HepG2 (cell line): Measurements from ENCODE around the gene ACSS1. TPM values are rescaled to one million over a fixed set of nuclear protein-coding genes. Genes with fewer than 3 reads are reported as not detected.

ENCODE experiments used
- CEBPG ChIP-seq: IDR thresholded peaks from 2 replicates; pipeline ENCODE4 v1.6.1; 2016
- HBP1 ChIP-seq: IDR thresholded peaks from 2 replicates; pipeline ENCODE4 v1.6.1; 2016; ENCODE audit warnings: low read depth, control low read depth
- KDM5A ChIP-seq: fragments of 200-600 bp; sonication (generic); IDR thresholded peaks from 2 replicates; pipeline ENCODE4 v1.7.0; 2018; ENCODE audit warnings: antibody characterized with exemption, mild to moderate bottlenecking, low read length, borderline replicate concordance
- MXI1 ChIP-seq: IDR thresholded peaks from 3 replicates; pipeline ENCODE4 v1.6.1; 2012; ENCODE audit warnings: low read depth, low read length, inconsistent platforms, borderline replicate concordance
- PATZ1 ChIP-seq: sonication (generic); formaldehyde crosslinking; IDR thresholded peaks from 2 replicates; pipeline ENCODE4 v1.4.0; 2020; ENCODE audit warnings: missing genetic modification reagents
- PAXIP1 ChIP-seq: sonication (generic); formaldehyde crosslinking; conservative IDR thresholded peaks from 2 replicates; pipeline ENCODE4 v1.4.0; 2020; ENCODE audit warnings: mild to moderate bottlenecking, missing genetic modification reagents, moderate library complexity
- POLR2A ChIP-seq, 2 experiments: IDR thresholded peaks; 2 replicates each; pipeline ENCODE4 v1.6.1; 2011; ENCODE audit warnings: low read depth in 2 of 2, low read length in 2 of 2, mild to moderate bottlenecking in 1 of 2, moderate library complexity in 1 of 2; ENCODE audit not compliant: insufficient read depth in 1 of 2
- SP1 ChIP-seq, 2 experiments: fragments of 450-650 bp in 1 of 2; sonication (generic) in 1 of 2; formaldehyde crosslinking in 1 of 2; IDR thresholded peaks; 2 replicates each; pipeline versions ENCODE4 v1.4.0 to v1.6.1; 2016 to 2020; ENCODE audit warnings: missing genetic modification reagents in 1 of 2
- TBX2 ChIP-seq: sonication (generic); formaldehyde crosslinking; IDR thresholded peaks from 2 replicates; pipeline ENCODE4 v1.5.0; 2020; ENCODE audit warnings: missing genetic modification reagents, mild to moderate bottlenecking, borderline replicate concordance
- ZBTB34 ChIP-seq: sonication (generic); formaldehyde crosslinking; IDR thresholded peaks from 2 replicates; pipeline ENCODE4 v1.8.0; 2022; ENCODE audit warnings: mild to moderate bottlenecking, missing genetic modification reagents
- ZFP37 ChIP-seq: sonication (generic); formaldehyde crosslinking; IDR thresholded peaks from 2 replicates; pipeline ENCODE4 v1.4.0; 2020; ENCODE audit warnings: missing genetic modification reagents, borderline replicate concordance
- ZNF235 ChIP-seq: sonication (generic); formaldehyde crosslinking; IDR thresholded peaks from 2 replicates; pipeline ENCODE4 v1.8.1; 2023; ENCODE audit warnings: mild to moderate bottlenecking, missing genetic modification reagents, borderline replicate concordance
- ZNF431 ChIP-seq: sonication (generic); formaldehyde crosslinking; IDR thresholded peaks from 2 replicates; pipeline ENCODE4 v1.9.0; 2022; ENCODE audit warnings: missing genetic modification reagents, low read depth, mild to moderate bottlenecking, borderline replicate concordance
- ZNF737 ChIP-seq: sonication (generic); formaldehyde crosslinking; IDR thresholded peaks from 2 replicates; pipeline ENCODE4 v1.5.0; 2020; ENCODE audit warnings: missing genetic modification reagents, mild to moderate bottlenecking, borderline replicate concordance
- ZNF75D ChIP-seq: sonication (generic); formaldehyde crosslinking; IDR thresholded peaks from 2 replicates; pipeline ENCODE4 v1.8.1; 2023; ENCODE audit warnings: missing genetic modification reagents, mild to moderate bottlenecking, borderline replicate concordance
- ZSCAN29 ChIP-seq: sonication (generic); formaldehyde crosslinking; conservative IDR thresholded peaks from 2 replicates; pipeline ENCODE4 v1.4.0; 2020; ENCODE audit warnings: mild to moderate bottlenecking, missing genetic modification reagents
- polyA plus RNA-seq, 8 experiments: library from polyadenylated mRNA; depleted of rRNA in 3 of 8; stranded (reverse) in 7 of 8; unstranded in 1 of 8; fragments of >200 nt; fragmentation: Illumina TruSeq in 4 of 8; extraction: Trizol in 4 of 8; gene quantifications; 2 replicates each; pipeline versions ENCODE4 v1.2.1 to v1.2.3, GENCODE V29; 2011 to 2016; ENCODE audit warnings: low read depth in 4 of 8, missing spikeins in 1 of 8, mixed read lengths in 1 of 8; ENCODE audit not compliant: insufficient read depth in 1 of 8
- total RNA-seq, 5 experiments: library from RNA; depleted of rRNA; stranded (reverse); fragments of >200 nt; fragmentation: Illumina TruSeq; extraction: Trizol; gene quantifications; 2 replicates each; pipeline ENCODE4 v1.2.3, GENCODE V29; 2016; ENCODE audit warnings: low read depth in 1 of 5
- TF ChIP-seq, protein P1 (sequence below): sonication (generic); formaldehyde crosslinking; IDR thresholded peaks from 2 replicates; pipeline ENCODE4 v1.5.0; 2020; ENCODE audit warnings: mild to moderate bottlenecking, missing genetic modification reagents, moderate library complexity

Gene ACSS1
- total and polyA plus RNA-seq, 2 of the 13 experiments (the other 11 are each of a cell fraction or from before 2014, with no cell fraction given), result 15.2 to 41.6 TPM

- TF ChIP-seq ZNF431 (CRISPR knock-in tag), result peak; percentile 34; the same call in 1 of the 2 replicates
- peak; percentile 52; the same call in 1 of the 3 replicates for TF ChIP-seq MXI1
- peak; percentile 61 for TF ChIP-seq HBP1 (CRISPR knock-in tag)
- no peak for TF ChIP-seq ZNF75D
- TF ChIP-seq, protein P1, sequence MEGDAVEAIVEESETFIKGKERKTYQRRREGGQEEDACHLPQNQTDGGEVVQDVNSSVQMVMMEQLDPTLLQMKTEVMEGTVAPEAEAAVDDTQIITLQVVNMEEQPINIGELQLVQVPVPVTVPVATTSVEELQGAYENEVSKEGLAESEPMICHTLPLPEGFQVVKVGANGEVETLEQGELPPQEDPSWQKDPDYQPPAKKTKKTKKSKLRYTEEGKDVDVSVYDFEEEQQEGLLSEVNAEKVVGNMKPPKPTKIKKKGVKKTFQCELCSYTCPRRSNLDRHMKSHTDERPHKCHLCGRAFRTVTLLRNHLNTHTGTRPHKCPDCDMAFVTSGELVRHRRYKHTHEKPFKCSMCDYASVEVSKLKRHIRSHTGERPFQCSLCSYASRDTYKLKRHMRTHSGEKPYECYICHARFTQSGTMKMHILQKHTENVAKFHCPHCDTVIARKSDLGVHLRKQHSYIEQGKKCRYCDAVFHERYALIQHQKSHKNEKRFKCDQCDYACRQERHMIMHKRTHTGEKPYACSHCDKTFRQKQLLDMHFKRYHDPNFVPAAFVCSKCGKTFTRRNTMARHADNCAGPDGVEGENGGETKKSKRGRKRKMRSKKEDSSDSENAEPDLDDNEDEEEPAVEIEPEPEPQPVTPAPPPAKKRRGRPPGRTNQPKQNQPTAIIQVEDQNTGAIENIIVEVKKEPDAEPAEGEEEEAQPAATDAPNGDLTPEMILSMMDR (CRISPR knock-in tag), result peak; percentile 99
- peak; percentile 71; the same call in 1 of the 2 replicates for TF ChIP-seq PATZ1 (CRISPR knock-in tag)
- peak; percentile 58; the same call in 1 of the 2 replicates for TF ChIP-seq ZNF235 (CRISPR knock-in tag)
- peak; percentile 27; the same call in 1 of the 2 replicates for TF ChIP-seq TBX2 (CRISPR knock-in tag)
- TF ChIP-seq ZFP37 (CRISPR knock-in tag), result peak; percentile 44; the same call in 1 of the 2 replicates
- TF ChIP-seq SP1 (IDR thresholded peaks at IDR 0.05), result no peak
- no peak for TF ChIP-seq SP1 (CRISPR knock-in tag; IDR thresholded peaks at IDR 0.05)
- 0 out of 2 replicates have a peak, but pooled peaks have one; percentile 43 for TF ChIP-seq ZNF737 (CRISPR knock-in tag)
- 0 out of 2 replicates have a peak, but pooled peaks have one; percentile 7 for TF ChIP-seq ZSCAN29 (CRISPR knock-in tag)
- peak; percentile 67; the same call in 1 of the 2 replicates for TF ChIP-seq KDM5A
- no peak for TF ChIP-seq POLR2A (IDR thresholded peaks at IDR 0.05; ENCODE audit: insufficient read depth in 1 of 2, low read depth in 2 of 2, low read length in 2 of 2)
- 0 out of 2 replicates have a peak, but pooled peaks have one; percentile 38 for TF ChIP-seq CEBPG (CRISPR knock-in tag)
- no peak for TF ChIP-seq ZBTB34 (CRISPR knock-in tag)
- peak; percentile 20; the same call in 1 of the 2 replicates for TF ChIP-seq PAXIP1 (CRISPR knock-in tag)
These were observed 63.2 kb downstream of the ACSS1 start (continued) for GRCh38 chr20:24994470-24995368.
